Measurements from ENCODE around the gene GALE. TPM values are rescaled to one million over a fixed set of nuclear protein-coding genes. Genes with fewer than 3 reads are reported as not detected.
A peak's percentile ranks its signal among the peaks of the same experiment; 100 is the strongest.

The GALE gene
- 39.2 and 42.9 TPM in 2 replicates for total RNA-seq
- polyA plus RNA-seq: 57.7 and 64.7 TPM in 2 replicates
- polyA plus RNA-seq (2011; cell fraction: cytosol; rRNA removed): 49.3 and 55.5 TPM in 2 replicates
- 64.7 and 65.7 TPM in 2 replicates for polyA plus RNA-seq (2011; cell fraction: nucleus; rRNA removed)
- polyA plus RNA-seq (2012): 35.1 and 39.3 TPM in 2 replicates
- polyA minus RNA-seq: 24.6 and 25.2 TPM in 2 replicates
- polyA minus RNA-seq (2011; cell fraction: cytosol; rRNA and poly(A)+ RNA removed): 26.3 TPM
- 7.0 and 8.9 TPM in 2 replicates for polyA minus RNA-seq (2011; cell fraction: nucleus; rRNA and poly(A)+ RNA removed)
- percentile 51 among the genes with signal in this experiment for Bru-seq, nascent RNA
- percentile 60 among the genes with signal in this experiment for BruChase-seq, experiment 1, labeled RNA remaining after a 6-hour chase
- percentile 52 among the genes with signal in this experiment for BruChase-seq, experiment 2, labeled RNA remaining after a 2-hour chase
- long read RNA-seq, transcript GALE-216 (12 exons, 1,566 nt): major isoform, 96 of 166 reads
- long read RNA-seq, transcript GALE-207 (11 exons, 1,563 nt): minor isoform, 5 of 166 reads
- long read RNA-seq, transcript GALE-201 (12 exons, 1,488 nt): minor isoform, 7 of 166 reads
- long read RNA-seq, partial matches to known transcripts: 8 of 166 reads
- long read RNA-seq, other reads (novel, unspliced or antisense): 50 of 166 reads

- no peaks in the 10 kb centered on the region for H3K27me3 ChIP-seq (ENCODE audit: control insufficient read depth in 2 of 2, insufficient read depth in 2 of 2, low read length in 2 of 2)
- POLR2A ChIA-PET: interaction anchor here (1.1 to 1.8 kb wide), 5 partner anchors 9 to 24 kb away, joined by 3 to 9 read pairs (median 5); partner anchors contain the start of genes LYPLA2 and PITHD1
Observed at GRCh38 chr1:23800400-23801337, at the start of gene GALE. TSS of gene GALE (minus strand) at chr1:23800754. CDS start at chr1:23799007, 1,747 bp downstream.

More at GRCh38 chr1:23800400-23801337, at the start of gene GALE:
- Histone ChIP-seq H4K20me1 (replicated peaks; ENCODE audit: control insufficient read depth, extremely low read depth, insufficient read depth, low read length) (no peaks in the 10 kb centered on the region), H3K9me3 (replicated peaks; ENCODE audit: control insufficient read depth, insufficient read depth, low read length) (no peaks in the 10 kb centered on the region), H3K9me1 (replicated peaks; ENCODE audit: control insufficient read depth, extremely low read depth, insufficient read depth, low read length) (no peaks in the 10 kb centered on the region), H3K27ac (ENCODE audit: insufficient read depth, low read depth, low read length) (peak within 1 kb of the TSS; percentile 62), H3K36me3 (ENCODE audit: control insufficient read depth in 2 of 2, extremely low read depth in 1 of 2, insufficient read depth in 2 of 2, low read length in 2 of 2) (peaks cover 0 to 24% of the 10 kb centered on the region in 2 experiments), H3K4me2 (ENCODE audit: insufficient read depth, low read length) (peak within 1 kb of the TSS; percentile 91), H3K79me2 (ENCODE audit: control insufficient read depth, insufficient read depth, low read length) (no peaks in the 10 kb centered on the region), H3K9ac (replicated peaks; ENCODE audit: extremely low read depth, insufficient read depth, low read length) (peak within 1 kb of the TSS; percentile 87), H3K4me1 (ENCODE audit: control insufficient read depth, extremely low read depth, insufficient read depth, low read length) (peaks cover 15% of the 10 kb centered on the region), H3K4me3 (replicated peaks in 1 of 3; ENCODE audit: insufficient read depth in 1 of 3, low read depth in 1 of 3, low read length in 3 of 3) (peak within 1 kb of the TSS; percentile 45 to 83 (median 73)), H2AFZ (ENCODE audit: low read depth, low read length) (peak within 1 kb of the TSS; percentile 49)
- TF ChIP-seq FOS (IDR thresholded peaks at IDR 0.05; ENCODE audit: borderline replicate concordance, insufficient read depth, low read length) (no peak), GATA2 (IDR thresholded peaks at IDR 0.05; ENCODE audit: insufficient read depth, insufficient read length, low read depth, low read length) (no peak), MAX (IDR thresholded peaks at IDR 0.05; ENCODE audit: insufficient read depth, insufficient read length) (peak; percentile 36), MYC (IDR thresholded peaks at IDR 0.05; ENCODE audit: low read depth, low read length) (peak; percentile 11), JUN (IDR thresholded peaks at IDR 0.05; ENCODE audit: borderline replicate concordance, insufficient read depth, insufficient read length, low read depth) (no peak), EZH2 (IDR thresholded peaks at IDR 0.05; ENCODE audit: borderline replicate concordance, low read depth, low read length, severe bottlenecking) (no peak), POLR2A (IDR thresholded peaks at IDR 0.05; ENCODE audit: low read depth, low read length) (peak; percentile 61), POLR2AphosphoS5 (IDR thresholded peaks at IDR 0.05; ENCODE audit: insufficient read depth, low read depth, low read length) (peak; percentile 97)
- BruUV-seq (replicated peaks): no TSS peak
- DNase-seq (ENCODE audit: low read depth, low spot score) (peak; percentile 95), FAIRE-seq (peak; percentile 86)
- dilution Hi-C loops (cut with MboI; ENCODE audit: extremely low pct_ligation_motif_present, low sequenced_read_pairs): no loop called here
- intact Hi-C loops (cut with micrococcal nuclease): loop anchor here (1.0 to 5.0 kb wide), 4 partner anchors 9 to 243 kb away; partner anchors contain the start of genes ID3, LYPLA2, PITHD1 and PNRC2
- CTCF ChIA-PET: interaction anchor here (0.6 to 4.6 kb wide), 9 partner anchors 9 to 116 kb away, joined by 3 to 43 read pairs (median 5); partner anchors contain the start of genes HMGCL and PITHD1

All from endothelial cell of umbilical vein (primary cell).